Spleen (tissue), 7 donors: Measurements from ENCODE around the gene CCDC6.

Experiments used
- CTCF ChIP-seq, 11 experiments: fragments of 200-600 bp in 7 of 11; fragments of 450-650 bp in 4 of 11; sonication (generic) in 4 of 11; IDR thresholded peaks in 8 of 11; conservative IDR thresholded peaks in 3 of 11; 1 replicate in 7 of 11; 2 replicates in 4 of 11; pipeline versions ENCODE4 v1.4.0 to v1.8.0; 2016 to 2021; ENCODE audit warnings: antibody characterized with exemption in 11 of 11, inconsistent platforms in 4 of 11, mild to moderate bottlenecking in 1 of 11
- POLR2A ChIP-seq, 3 donors: fragments of 450-650 bp; IDR thresholded peaks; one replicate each; pipeline ENCODE4 v1.5.1; 2017; ENCODE audit warnings: antibody characterized with exemption in 3 of 3, mild to moderate bottlenecking in 1 of 3
- POLR2AphosphoS5 ChIP-seq, 3 donors: sonication (generic); formaldehyde crosslinking; IDR thresholded peaks; one replicate each; pipeline ENCODE4 v1.5.1; 2017; ENCODE audit warnings: antibody characterized with exemption in 3 of 3
- donor health status: DM: no; HTN: no; CAD: no; lungs with moderate emphysema.
- donor health status: DM: no; HTN: no; CAD: no.
- donor health status: DM: no; HTN: no; CAD: no.

GRCh38 chr10:59937720-59938119 lies 31.4 kb upstream of the CCDC6 start:
- no peak for TF ChIP-seq POLR2AphosphoS5 (IDR thresholded peaks at IDR 0.05)
- no peak for TF ChIP-seq CTCF (IDR thresholded peaks at IDR 0.05 in 8 of 11, conservative IDR thresholded peaks at IDR 0.05 in 3 of 11)
- no peak for TF ChIP-seq POLR2A (IDR thresholded peaks at IDR 0.05)
